GM21390 (cell line): Measurements from ENCODE around the gene GRIA4.

Experiments
- ATAC-seq: cut with Tn5 transposase; IDR thresholded peaks from one replicate; pipeline ENCODE4 v1.9.1; 2021; ENCODE audit not compliant: unreplicated experiment

GRIA4 gene

GRCh38 chr11:105911454-105911853, 301.6 kb downstream of the GRIA4 start:
- no peak for ATAC-seq

GRCh38 chr11:105912666-105913065, 302.8 kb downstream of the GRIA4 start:
- no peak for ATAC-seq

- ATAC-seq = no peak
Measured at GRCh38 chr11:105915021-105915420, 305.1 kb downstream of the GRIA4 start.

- ATAC-seq = no peak
Measured at GRCh38 chr11:105918039-105918438, 308.2 kb downstream of the GRIA4 start.

- no peak for ATAC-seq
Measured at GRCh38 chr11:105918600-105918999, 308.7 kb downstream of the GRIA4 start.

GRCh38 chr11:105923252-105923651, 313.4 kb downstream of the GRIA4 start:
- no peak for ATAC-seq

- ATAC-seq = no peak
Measured at GRCh38 chr11:105923807-105924206, 313.9 kb downstream of the GRIA4 start.

- no peak for ATAC-seq
Measured at GRCh38 chr11:105929084-105929955, 319.4 kb downstream of the GRIA4 start.

- ATAC-seq = no peak
Measured at GRCh38 chr11:105933695-105934094, 323.8 kb downstream of the GRIA4 start.

- ATAC-seq = no peak
Measured at GRCh38 chr11:105935791-105936190, 325.9 kb downstream of the GRIA4 start.

GRCh38 chr11:105937331-105937730, 327.5 kb downstream of the GRIA4 start:
- no peak for ATAC-seq

- ATAC-seq = no peak
Measured at GRCh38 chr11:105937738-105938137, 327.9 kb downstream of the GRIA4 start.

GRCh38 chr11:105942921-105943320, 333.0 kb downstream of the GRIA4 start:
- ATAC-seq = no peak

GRCh38 chr11:105948918-105949590, 339.2 kb downstream of the GRIA4 start:
- no peak for ATAC-seq

GRCh38 chr11:105953886-105954285, 344.0 kb downstream of the GRIA4 start:
- ATAC-seq = no peak

- no peak for ATAC-seq
Measured at GRCh38 chr11:105960252-105961245, 350.7 kb downstream of the GRIA4 start.

GRCh38 chr11:105968021-105968697, 358.3 kb downstream of the GRIA4 start:
- ATAC-seq = no peak

- ATAC-seq = no peak
Measured at GRCh38 chr11:105969756-105970155, 359.9 kb downstream of the GRIA4 start.

- ATAC-seq = no peak
Measured at GRCh38 chr11:105975128-105975527, 365.3 kb downstream of the GRIA4 start.

GRCh38 chr11:105979997-105980703, 370.3 kb downstream of the GRIA4 start:
- ATAC-seq = no peak
